GM18505 (cell line): Measurements from ENCODE around the gene AGL.
"Not testable (repeated sequence)": the region's sequence is repeated elsewhere in the genome, so short reads cannot be mapped to it uniquely, and the experiment has no call there.

Source experiments
- ATAC-seq: cut with Tn5 transposase; IDR thresholded peaks from one replicate; pipeline ENCODE4 v1.9.1; 2021; ENCODE audit not compliant: unreplicated experiment
- POLR2A ChIP-seq: IDR thresholded peaks from 4 replicates; pipeline ENCODE4 v1.6.1; 2011; ENCODE audit warnings: borderline replicate concordance; ENCODE audit not compliant: insufficient read depth, insufficient read length; ENCODE audit errors: extremely low read depth

AGL gene

DNA sequence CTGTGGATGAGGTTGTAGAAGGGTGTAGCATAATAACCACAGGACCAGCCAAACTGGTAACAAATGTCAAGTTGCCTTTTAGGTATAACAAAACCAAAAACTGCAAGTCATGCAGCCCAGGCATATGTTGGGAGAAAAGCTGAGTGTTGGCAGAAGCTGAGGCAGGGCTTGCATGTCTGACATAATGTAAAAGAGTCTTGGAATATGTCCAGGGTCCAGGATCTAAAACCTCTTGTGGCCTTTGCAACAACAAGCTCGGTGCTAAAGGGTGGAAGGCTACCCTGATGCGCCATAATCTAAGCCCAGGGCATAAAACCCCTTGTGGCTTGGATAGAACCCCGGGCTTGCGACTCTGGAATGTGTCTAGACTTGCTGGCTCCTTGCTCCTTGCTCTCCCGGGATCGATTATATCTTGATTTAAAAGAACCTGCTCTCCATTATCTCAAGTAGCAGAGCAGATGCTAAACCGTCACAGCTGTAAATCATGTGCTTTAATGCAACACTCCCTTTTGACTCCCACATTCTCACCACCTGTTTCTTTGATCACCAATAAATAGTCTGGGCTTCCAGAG is 93.1 kb downstream of the AGL start:
- TF ChIP-seq POLR2A, result no peak
- no peak for ATAC-seq

DNA sequence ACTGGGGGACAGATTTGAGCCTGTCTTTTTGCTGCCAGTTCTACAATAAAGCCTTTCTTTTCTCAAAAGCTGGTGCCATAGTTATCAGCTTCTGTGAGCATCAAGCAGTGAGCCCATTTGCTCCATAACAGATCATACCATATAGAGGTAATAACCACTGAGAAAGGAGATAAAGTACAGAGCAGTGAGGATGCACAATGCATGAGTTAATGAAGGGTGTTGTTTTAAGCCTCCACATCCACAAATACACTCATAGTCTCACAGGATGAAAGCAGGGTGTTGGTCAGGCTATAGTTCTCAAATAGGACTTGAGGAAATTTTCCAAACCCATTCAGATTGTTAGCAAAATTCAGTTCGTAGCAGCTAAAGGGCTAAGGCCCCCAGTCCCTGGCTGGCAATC is 94.0 kb downstream of the AGL start:
- no peak for TF ChIP-seq POLR2A
- no peak for ATAC-seq

DNA sequence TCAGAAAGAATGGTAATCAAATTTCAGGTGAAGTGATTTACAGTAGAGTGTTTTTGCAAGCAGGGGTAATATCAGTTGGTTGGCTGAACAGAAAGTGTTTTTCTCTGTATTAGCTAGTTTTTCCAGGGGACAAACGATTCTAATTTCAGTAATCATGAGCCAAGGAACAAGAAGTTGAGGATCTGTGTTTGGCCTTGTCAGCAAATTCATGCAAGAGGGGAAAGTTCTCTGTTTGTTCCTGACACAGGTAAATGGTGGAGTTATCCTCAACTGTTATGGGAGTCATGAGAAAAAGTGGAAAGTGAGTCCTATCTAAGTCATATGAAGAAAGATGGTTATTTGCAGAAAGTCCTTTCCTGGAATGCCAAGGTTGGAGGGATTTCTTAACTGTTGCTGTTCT is 95.0 kb downstream of the AGL start:
- TF ChIP-seq POLR2A, result no peak

DNA sequence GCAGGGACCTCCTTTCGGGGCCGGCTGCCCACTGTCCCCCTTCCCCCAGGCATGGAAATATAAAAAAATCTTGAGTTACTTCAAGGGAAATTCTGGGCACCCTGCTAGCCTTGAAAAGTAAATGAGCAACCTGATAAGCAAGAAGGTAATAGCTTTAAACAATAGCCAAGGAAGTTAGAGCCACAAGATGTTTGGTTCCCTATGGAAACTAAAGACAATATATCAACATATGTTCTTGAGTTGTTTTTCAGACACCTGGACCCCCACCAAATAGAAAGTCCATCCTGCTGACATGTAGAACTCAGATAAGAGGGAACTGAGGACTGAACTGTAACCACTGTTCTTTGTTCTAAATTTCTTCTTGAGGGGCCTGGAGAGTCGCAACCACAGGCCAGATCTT is 100.3 kb downstream of the AGL start:
- TF ChIP-seq POLR2A, result no peak
- ATAC-seq, result no peak

More for the DNA sequence above, 95.0 kb downstream of the AGL start:
- no peak for ATAC-seq

DNA sequence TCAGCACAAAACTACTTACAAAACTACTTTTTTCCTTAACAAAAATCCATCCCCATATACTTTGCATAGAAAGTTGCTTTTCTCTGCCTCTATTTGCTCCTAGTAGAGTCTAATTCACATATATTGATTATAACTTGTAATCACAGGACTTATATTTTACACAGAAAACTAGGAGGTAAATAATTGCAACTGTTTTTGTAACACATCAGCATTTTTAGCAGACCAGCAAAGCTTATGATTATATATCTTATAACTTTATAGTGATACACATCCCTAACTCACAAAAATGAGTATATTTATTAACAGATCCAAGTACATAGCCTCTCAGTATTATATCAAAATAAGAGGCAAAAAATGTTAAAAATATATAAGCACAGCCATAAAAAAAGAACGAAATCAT is 102.4 kb downstream of the AGL start:
- no peak for ATAC-seq
- TF ChIP-seq POLR2A, result no peak

DNA sequence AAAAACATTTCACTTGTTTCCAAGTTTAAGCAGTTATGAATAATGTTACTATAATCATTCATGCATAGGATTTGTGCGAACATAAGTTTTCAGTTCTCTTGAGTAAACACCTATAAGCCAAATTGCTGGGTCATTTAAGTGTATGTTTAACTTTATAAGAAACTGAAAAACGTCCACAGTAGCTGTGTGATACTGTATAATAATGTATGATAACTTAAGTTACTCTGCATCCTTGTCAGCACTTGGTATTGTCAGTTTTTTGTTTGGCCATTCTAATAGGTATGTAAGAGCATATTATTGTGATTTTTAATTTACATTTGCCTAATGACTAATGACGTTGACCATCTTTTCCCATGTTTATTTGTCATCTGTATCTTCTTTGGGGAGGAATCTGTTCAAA is 105.2 kb downstream of the AGL start:
- no peak for TF ChIP-seq POLR2A
- no peak for ATAC-seq

DNA sequence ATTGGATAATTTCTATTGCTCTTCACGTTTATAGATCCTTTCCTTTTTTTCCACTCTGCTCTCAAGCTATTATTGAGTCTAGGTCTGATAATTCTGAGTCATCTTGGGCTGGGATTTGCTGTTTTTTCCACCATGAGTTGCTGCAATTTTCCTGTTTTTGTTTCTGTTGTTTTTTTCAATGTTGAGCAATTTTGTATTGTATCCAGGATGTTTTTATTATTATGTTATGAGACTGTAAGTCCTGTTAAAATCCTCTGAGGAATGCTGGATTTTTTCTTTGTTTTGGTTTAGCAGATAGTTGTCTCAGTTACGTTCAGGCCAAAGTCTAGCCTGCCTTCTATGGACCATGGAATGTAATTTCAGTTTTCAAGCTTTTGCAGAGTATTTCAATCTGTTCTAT is 106.6 kb downstream of the AGL start:
- TF ChIP-seq POLR2A, result no peak
- ATAC-seq, result no peak

DNA sequence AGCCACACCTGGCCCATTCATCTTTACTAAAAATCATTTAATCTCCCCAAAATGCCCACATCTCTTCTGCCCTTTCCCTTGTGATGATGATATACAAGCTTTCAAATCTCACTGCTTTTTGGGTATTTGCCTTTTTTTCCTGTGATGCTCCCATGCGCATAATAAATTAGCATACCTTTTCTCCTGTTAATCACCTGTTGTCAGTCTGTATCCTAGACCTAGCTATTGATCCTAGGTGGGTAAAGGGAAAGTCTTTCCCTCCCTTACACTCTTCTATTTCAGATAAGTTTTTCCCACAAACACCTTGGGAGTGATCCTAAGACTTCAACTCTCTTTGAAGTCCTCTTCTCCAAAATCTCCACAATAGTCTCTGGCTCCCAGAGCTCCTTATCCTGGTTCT is 107.7 kb downstream of the AGL start:
- no peak for TF ChIP-seq POLR2A
- no peak for ATAC-seq

DNA sequence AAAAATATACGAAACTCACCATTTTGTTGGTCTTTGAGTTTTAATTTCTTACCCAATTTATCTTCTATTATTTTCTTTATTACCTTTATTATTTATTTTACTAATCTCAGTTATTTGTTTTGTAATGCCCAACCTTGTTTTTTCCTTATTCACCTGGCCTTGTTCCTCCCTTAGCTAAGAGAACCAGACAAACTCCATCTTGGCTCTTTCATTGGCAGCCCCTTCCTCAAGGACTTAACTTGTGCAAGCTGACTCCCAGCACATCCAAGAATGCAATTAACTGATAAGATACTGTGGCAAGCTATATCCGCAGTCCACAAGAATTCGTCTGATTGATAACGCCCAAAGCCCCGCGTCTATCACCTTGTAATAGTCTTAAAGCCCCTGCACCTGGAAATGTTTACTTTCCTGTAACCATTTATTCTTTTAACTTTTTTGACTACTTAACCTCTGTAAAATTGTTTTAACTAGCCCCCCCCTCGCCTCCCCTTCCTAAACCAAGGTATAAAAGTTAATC is 109.1 kb downstream of the AGL start:
- ATAC-seq, result not testable (repeated sequence)

DNA sequence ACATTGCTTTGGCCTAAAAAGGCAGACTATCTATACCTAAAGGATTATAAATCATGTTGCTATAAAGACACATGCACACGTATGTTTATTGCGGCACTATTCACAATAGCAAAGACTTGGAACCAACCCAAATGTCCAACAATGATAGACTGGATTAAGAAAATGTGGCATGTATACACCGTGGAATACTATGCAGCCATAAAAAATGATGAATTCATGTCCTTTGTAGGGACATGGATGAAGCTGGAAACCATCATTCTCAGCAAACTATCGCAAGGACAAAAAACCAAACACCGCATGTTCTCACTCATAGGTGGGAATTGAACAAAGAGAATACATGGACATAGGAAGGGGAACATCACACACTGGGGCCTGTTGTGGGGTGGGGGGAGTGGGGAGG is 110.1 kb downstream of the AGL start:
- not testable (repeated sequence) for ATAC-seq

DNA sequence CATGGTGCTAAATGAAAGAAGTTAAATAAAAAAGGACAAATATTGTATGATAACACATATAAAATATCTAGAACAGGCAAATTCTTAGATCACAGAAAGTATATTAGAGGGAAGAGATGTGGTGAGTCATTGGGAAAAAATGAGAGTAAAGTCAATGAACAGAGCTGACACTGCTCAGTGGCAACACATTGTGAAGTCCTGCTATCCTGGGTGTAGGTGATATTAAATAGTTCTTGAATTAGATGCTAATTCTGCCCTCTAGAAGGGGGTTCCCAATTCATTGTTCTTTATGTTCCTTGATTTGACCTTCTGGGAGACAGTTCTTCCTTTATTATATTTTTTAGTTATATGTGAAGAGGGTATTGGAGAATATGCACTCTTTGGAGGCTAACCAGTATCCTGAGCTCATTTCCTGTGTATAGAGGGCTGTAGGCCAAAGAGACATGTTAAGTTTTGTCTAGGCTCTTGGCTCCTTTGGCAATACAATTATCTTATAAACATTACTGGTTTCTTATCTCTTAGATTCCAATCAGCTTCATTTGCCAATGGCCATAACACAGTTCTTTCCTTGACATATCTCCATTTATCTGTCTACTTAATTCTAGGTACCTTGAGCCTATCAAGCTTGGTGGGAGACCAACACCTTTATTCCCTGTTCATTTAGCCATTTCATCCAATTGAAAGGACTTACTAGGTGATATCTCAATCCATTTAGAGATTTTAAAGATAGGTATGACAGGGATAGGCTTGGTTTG is 113.1 kb downstream of the AGL start:
- TF ChIP-seq POLR2A, result no peak
- ATAC-seq, result no peak

DNA sequence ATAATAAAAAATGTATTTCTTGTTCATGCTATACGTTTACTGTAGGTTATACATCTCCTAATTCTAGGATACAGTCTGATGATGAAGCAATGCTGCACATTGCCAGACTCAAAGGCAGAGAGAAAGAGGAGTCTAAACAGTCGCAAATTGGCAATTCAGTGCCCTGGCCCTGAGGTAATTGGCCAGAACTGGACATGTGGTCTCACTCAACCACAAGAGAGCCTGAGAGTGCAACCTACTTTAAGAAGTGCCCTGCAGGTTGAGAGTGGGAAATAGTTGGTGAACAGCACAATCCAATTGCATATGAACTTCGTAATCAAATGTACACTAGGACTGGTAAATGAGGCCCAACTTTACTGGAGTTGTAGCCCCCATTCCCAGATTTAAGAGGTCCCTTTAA is 114.6 kb downstream of the AGL start:
- no peak for ATAC-seq
- TF ChIP-seq POLR2A, result no peak

DNA sequence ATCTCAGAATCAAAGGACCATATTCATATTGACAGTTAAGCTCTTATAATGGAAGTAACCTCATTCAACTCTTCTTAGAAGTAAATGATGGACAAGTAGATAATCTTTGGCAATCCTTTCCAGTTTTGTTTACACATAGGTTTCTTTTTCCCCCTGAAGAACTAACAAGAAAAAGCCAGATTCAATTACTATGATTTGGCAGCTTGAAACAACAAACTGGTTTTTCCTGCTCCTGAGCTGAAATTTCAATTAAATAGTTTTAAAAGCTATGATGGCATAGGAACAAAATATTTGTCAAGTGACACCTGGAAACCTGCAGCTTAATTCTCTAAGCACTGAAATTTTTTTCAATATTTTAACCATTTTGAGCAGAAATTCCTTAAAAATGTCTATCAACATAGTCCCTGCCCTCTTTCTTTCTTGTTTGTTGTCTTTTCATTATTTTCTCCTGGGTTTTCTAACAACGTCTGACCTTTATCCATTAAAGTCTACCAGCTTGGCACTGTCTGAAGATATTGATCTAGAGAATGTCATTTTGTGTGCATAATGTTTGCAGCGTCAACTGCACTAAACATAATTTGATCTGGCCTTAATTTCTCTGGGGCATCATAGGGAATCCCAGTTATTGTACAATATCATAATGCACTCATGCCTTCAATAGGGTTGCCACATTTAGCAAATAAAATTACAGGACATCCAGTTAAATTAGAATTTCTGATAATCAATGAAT is 115.7 kb downstream of the AGL start:
- TF ChIP-seq POLR2A, result no peak
- ATAC-seq, result no peak

DNA sequence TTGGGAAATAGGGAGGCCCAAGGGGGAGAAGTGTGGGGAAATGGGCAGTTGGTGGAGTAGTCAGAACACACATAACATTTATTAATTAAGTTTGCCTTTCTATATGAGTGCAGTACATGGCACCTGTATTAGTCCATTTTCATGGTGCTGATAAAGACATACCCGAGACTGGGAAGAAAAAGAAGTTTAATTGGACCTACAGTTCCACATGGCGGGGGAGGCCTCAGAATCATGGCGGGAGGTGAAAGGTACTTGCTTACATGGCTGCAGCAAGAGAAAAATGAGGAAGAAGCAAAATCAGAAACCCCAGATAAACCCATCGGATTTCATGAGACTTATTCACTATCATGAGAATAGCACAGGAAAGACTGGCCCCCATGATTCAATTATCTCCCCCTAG is 118.1 kb downstream of the AGL start:
- ATAC-seq, result no peak
- no peak for TF ChIP-seq POLR2A
